ENCODE measurements around the gene AHCTF1. TPM values are rescaled to one million over a fixed set of nuclear protein-coding genes. Genes with fewer than 3 reads are reported as not detected.
A peak's percentile ranks its signal among the peaks of the same experiment; 100 is the strongest.

Gene AHCTF1
- 10 to 100 TPM; 46.5 to 50.2 (median 47.4) TPM for total RNA-seq
- 61.7 TPM for total RNA-seq (2013)

GRCh38 chr1:246931549-246932365 lies at the start of gene AHCTF1:
AHCTF1 (minus strand) TSS chr1:246931948; CDS start chr1:246918370, 13,578 bp downstream.
- H3K4me3 ChIP-seq (ENCODE audit: low read length), result peak within 1 kb of the TSS; percentile 85
- H3K36me3 ChIP-seq (ENCODE audit: control insufficient read depth, insufficient read depth, low read length), result no peaks in the 10 kb centered on the region
- H3K27me3 ChIP-seq (ENCODE audit: control insufficient read depth, insufficient read depth, low read length), result no peaks in the 10 kb centered on the region
- H3K4me1 Mint-ChIP-seq, result peaks cover 33 to 35% of the 10 kb centered on the region in 2 donors
- peak within 1 kb of the TSS; percentile 88 for H3K27ac ChIP-seq (ENCODE audit: low read length)
- no peaks in the 10 kb centered on the region for H3K36me3 Mint-ChIP-seq
- DNase-seq, result peak; percentile 85 to 98
- intact Hi-C loops (cut with micrococcal nuclease), result loop anchor here (2.0 to 5.0 kb wide), 2 partner anchors 146 to 279 kb away; partner anchors contain the start of gene ZNF670
- H3K9me3 ChIP-seq (ENCODE audit: control insufficient read depth, insufficient read depth, low read length), result no peaks in the 10 kb centered on the region
- peaks cover 15% of the 10 kb centered on the region for H3K4me1 ChIP-seq (ENCODE audit: control insufficient read depth, insufficient read depth, low read length)
- H3K27ac Mint-ChIP-seq, result peak within 1 kb of the TSS; percentile 91 to 94
- WGBS (ENCODE audit: insufficient coverage), result under 1% methylated on average over 90 of the region's 90 CpGs
- H3K9me3 Mint-ChIP-seq, result no peaks in the 10 kb centered on the region
- peak within 1 kb of the TSS; percentile 96 for H3K4me3 Mint-ChIP-seq
- no peaks in the 10 kb centered on the region for H3K27me3 Mint-ChIP-seq (ENCODE audit: low read depth in 2 of 2)
- peak; percentile 85 to 96 (median 88) for ATAC-seq
- no peak for TF ChIP-seq CTCF (IDR thresholded peaks at IDR 0.05)

GRCh38 chr1:246978785-246979184 lies 47.0 kb upstream of the AHCTF1 start:
- TF ChIP-seq CTCF (IDR thresholded peaks at IDR 0.05), result no peak
- Mint-ChIP-seq H3K4me3 (no peak overlapping the region), H3K27me3 (ENCODE audit: low read depth in 2 of 2) (no peaks in the 10 kb centered on the region), H3K4me1 (no peaks in the 10 kb centered on the region), H3K27ac (no peak overlapping the region), H3K9me3 (peaks cover 6 to 9% of the 10 kb centered on the region in 2 donors), H3K36me3 (peaks cover 3% of the 10 kb centered on the region)
- H3K4me3 ChIP-seq (ENCODE audit: low read length), result no peak overlapping the region
- no peaks in the 10 kb centered on the region for H3K36me3 ChIP-seq (ENCODE audit: control insufficient read depth, insufficient read depth, low read length)
- no peak for ATAC-seq
- H3K27ac ChIP-seq (ENCODE audit: low read length), result no peak overlapping the region
- no peaks in the 10 kb centered on the region for H3K27me3 ChIP-seq (ENCODE audit: control insufficient read depth, insufficient read depth, low read length)
- no peak for DNase-seq
- intact Hi-C loops (cut with micrococcal nuclease), result no loop called here
- 98% methylated on average over 6 of the region's 6 CpGs for WGBS (ENCODE audit: insufficient coverage)
- no peaks in the 10 kb centered on the region for H3K4me1 ChIP-seq (ENCODE audit: control insufficient read depth, insufficient read depth, low read length)
- H3K9me3 ChIP-seq (ENCODE audit: control insufficient read depth, insufficient read depth, low read length), result peaks cover 14% of the 10 kb centered on the region

GRCh38 chr1:246978281-246978680 lies 46.5 kb upstream of the AHCTF1 start:
- Mint-ChIP-seq H3K36me3 (no peaks in the 10 kb centered on the region), H3K4me3 (no peak overlapping the region), H3K4me1 (no peaks in the 10 kb centered on the region), H3K9me3 (peaks cover 6 to 9% of the 10 kb centered on the region in 2 donors), H3K27me3 (ENCODE audit: low read depth in 2 of 2) (no peaks in the 10 kb centered on the region), H3K27ac (no peak overlapping the region)
- TF ChIP-seq CTCF (IDR thresholded peaks at IDR 0.05), result no peak
- Histone ChIP-seq H3K4me1 (ENCODE audit: control insufficient read depth, insufficient read depth, low read length) (no peaks in the 10 kb centered on the region), H3K9me3 (ENCODE audit: control insufficient read depth, insufficient read depth, low read length) (peaks cover 9% of the 10 kb centered on the region), H3K4me3 (ENCODE audit: low read length) (no peak overlapping the region), H3K36me3 (ENCODE audit: control insufficient read depth, insufficient read depth, low read length) (no peaks in the 10 kb centered on the region), H3K27me3 (ENCODE audit: control insufficient read depth, insufficient read depth, low read length) (no peaks in the 10 kb centered on the region), H3K27ac (ENCODE audit: low read length) (no peak overlapping the region)
- WGBS (ENCODE audit: insufficient coverage), result 91% methylated on average over 2 of the region's 2 CpGs
- DNase-seq (no peak), ATAC-seq (no peak)
- intact Hi-C loops (cut with micrococcal nuclease), result no loop called here
